GM23248 (cell line): ENCODE measurements around the gene TMIGD3. TPM values are rescaled to one million over a fixed set of nuclear protein-coding genes. Genes with fewer than 3 reads are reported as not detected.

ENCODE experiments used
- DNase-seq: peaks from one replicate; pipeline ENCODE4 v3.0.0-alpha.2; 2015
- H2AFZ ChIP-seq: fragments of 200-600 bp; sonication (generic); 2 replicates; pipeline ENCODE4 v1.6.1; 2016; ENCODE audit warnings: antibody characterized with exemption
- H3F3A ChIP-seq: fragments of 200-600 bp; sonication (generic); 2 replicates; pipeline ENCODE4 v1.6.1; 2016; ENCODE audit warnings: mild to moderate bottlenecking, antibody characterized with exemption, mixed run types; ENCODE audit not compliant: insufficient read depth
- H3K27ac ChIP-seq: fragments of 200-600 bp; sonication (generic); 2 replicates; pipeline ENCODE4 v1.5.1; 2016; ENCODE audit warnings: mild to moderate bottlenecking
- H3K27me3 ChIP-seq: fragments of 200-600 bp; sonication (generic); replicated peaks from 2 replicates; pipeline ENCODE4 v1.6.1; 2016; ENCODE audit warnings: mild to moderate bottlenecking; ENCODE audit not compliant: insufficient read depth
- H3K36me3 ChIP-seq: fragments of 200-600 bp; sonication (generic); 2 replicates; pipeline ENCODE4 v1.6.1; 2016; ENCODE audit warnings: low read depth, mild to moderate bottlenecking
- H3K4me1 ChIP-seq: fragments of 200-600 bp; sonication (generic); 2 replicates; pipeline ENCODE4 v1.6.1; 2016; ENCODE audit warnings: mild to moderate bottlenecking; ENCODE audit not compliant: insufficient read depth
- H3K4me2 ChIP-seq: fragments of 200-600 bp; sonication (generic); one replicate; pipeline ENCODE4 v1.6.1; 2016; ENCODE audit warnings: mild to moderate bottlenecking; ENCODE audit not compliant: unreplicated experiment
- H3K4me3 ChIP-seq: fragments of 200-600 bp; sonication (generic); 2 replicates; pipeline ENCODE4 v1.5.1; 2016; ENCODE audit warnings: mild to moderate bottlenecking
- H3K79me2 ChIP-seq: fragments of 200-600 bp; sonication (generic); 2 replicates; pipeline ENCODE4 v1.6.1; 2016; ENCODE audit warnings: mild to moderate bottlenecking; ENCODE audit not compliant: insufficient read depth
- H3K9ac ChIP-seq: fragments of 200-600 bp; sonication (generic); 2 replicates; pipeline ENCODE4 v1.6.1; 2016; ENCODE audit warnings: mild to moderate bottlenecking
- H3K9me2 ChIP-seq: fragments of 200-600 bp; sonication (generic); 2 replicates; pipeline ENCODE4 v1.6.1; 2016; ENCODE audit warnings: mixed run types, mild to moderate bottlenecking, moderate library complexity; ENCODE audit not compliant: insufficient read depth
- H3K9me3 ChIP-seq: fragments of 200-600 bp; sonication (generic); one replicate; pipeline ENCODE4 v1.6.1; 2017; ENCODE audit warnings: low read depth
- H4K20me1 ChIP-seq: fragments of 200-600 bp; sonication (generic); 2 replicates; pipeline ENCODE4 v1.6.0; 2016; ENCODE audit not compliant: insufficient read depth
- EZH2 ChIP-seq: fragments of 200-600 bp; sonication (generic); IDR thresholded peaks from 2 replicates; pipeline ENCODE4 v1.6.1; 2018; ENCODE audit warnings: antibody characterized with exemption, mild to moderate bottlenecking; ENCODE audit not compliant: insufficient read depth, poor library complexity, severe bottlenecking
- EZH2phosphoT487 ChIP-seq: fragments of 200-600 bp; sonication (generic); IDR thresholded peaks from 2 replicates; pipeline ENCODE4 v1.6.1; 2018; ENCODE audit warnings: antibody characterized with exemption, moderate library complexity, mild to moderate bottlenecking, low read depth; ENCODE audit not compliant: insufficient read depth
- WGBS, 2 experiments: methylation state at CpG; one replicate each; pipeline ENCODE4 v1.1.6; 2015 to 2017; ENCODE audit warnings: low lambda C conversion rate in 2 of 2, low coverage in 1 of 2; ENCODE audit errors: missing lambda C conversion rate in 2 of 2; 5-methylcytosine and 5-hydroxymethylcytosine counted together
- in situ Hi-C: fragments of 300-500 bp; cut with MboI; formaldehyde crosslinking; loops from 2 replicates; pipeline ENCODE4 v1.15.0; 2020
- polyA plus RNA-seq: library from polyadenylated mRNA; unstranded; fragments of >200 nt; fragmentation: Nextera tagmentation; extraction: Ambion mirVana; gene quantifications from 2 replicates; pipeline ENCODE4 v1.2.1, GENCODE V29; 2016
- total RNA-seq: library from RNA; depleted of rRNA; stranded (reverse); fragments of >200 nt; shearing (Covaris generic); gene quantifications from 2 replicates; pipeline ENCODE4 v1.2.3, GENCODE V29; 2014

Gene TMIGD3
- total and polyA plus RNA-seq, 2 experiments from 2014 or later: not detected

- Histone ChIP-seq H3K27me3 (no peaks in the 10 kb centered on the region), H4K20me1 (no peaks in the 10 kb centered on the region), H2AFZ (peak overlapping the region; percentile 94), H3K36me3 (peaks cover 17% of the 10 kb centered on the region), H3F3A (no peaks in the 10 kb centered on the region), H3K27ac (peak overlapping the region; percentile 61), H3K4me1 (peaks cover 15% of the 10 kb centered on the region), H3K4me2 (peak overlapping the region; percentile 97), H3K9me2 (no peaks in the 10 kb centered on the region), H3K9me3 (no peaks in the 10 kb centered on the region), H3K79me2 (peaks cover 97% of the 10 kb centered on the region), H3K9ac (peak overlapping the region; percentile 94), H3K4me3 (peak overlapping the region; percentile 95)
- in situ Hi-C loops: no loop called here
- TF ChIP-seq EZH2phosphoT487 (no peak), EZH2 (no peak)
- 31 to 32% methylated on average over 3 of the region's 3 CpGs for WGBS, 2 experiments
- DNase-seq: no peak
These were observed 53.2 kb downstream of the TMIGD3 start for GRCh38 chr1:111450185-111450584.

GRCh38 chr1:111449703-111450017, 53.8 kb downstream of the TMIGD3 start:
- Histone ChIP-seq H4K20me1 (no peaks in the 10 kb centered on the region), H3K79me2 (peaks cover 97% of the 10 kb centered on the region), H3K27me3 (no peaks in the 10 kb centered on the region), H3K4me2 (peak overlapping the region; percentile 97), H3F3A (no peaks in the 10 kb centered on the region), H3K9ac (peak overlapping the region; percentile 94), H2AFZ (peak overlapping the region; percentile 94), H3K4me1 (peaks cover 15% of the 10 kb centered on the region), H3K27ac (peak overlapping the region; percentile 61), H3K9me2 (no peaks in the 10 kb centered on the region), H3K36me3 (peaks cover 17% of the 10 kb centered on the region), H3K9me3 (no peaks in the 10 kb centered on the region), H3K4me3 (peak overlapping the region; percentile 95)
- no peak for DNase-seq
- in situ Hi-C loops: no loop called here
- TF ChIP-seq EZH2: no peak
- TF ChIP-seq EZH2phosphoT487: no peak
- WGBS, 2 experiments: 0 to 1% methylated on average over 8 of the region's 8 CpGs

GRCh38 chr1:111448918-111449702, 54.3 kb downstream of the TMIGD3 start, which contains the start of the genes ATP5PB and WDR77:
Gene ATP5PB, plus strand, starts transcription at chr1:111449464. Its CDS starts 78 bp downstream, at chr1:111449542.
Gene WDR77, minus strand, starts transcription at chr1:111449256. Its CDS starts 87 bp downstream, at chr1:111449169.
- Histone ChIP-seq H3K4me3 (peak within 1 kb of the TSS; percentile 95), H3K9me3 (no peaks in the 10 kb centered on the region), H3K27ac (peak within 1 kb of the TSS; percentile 61), H3K9me2 (no peaks in the 10 kb centered on the region), H3K27me3 (no peaks in the 10 kb centered on the region), H3K79me2 (peaks cover 95% of the 10 kb centered on the region), H3K4me2 (peak within 1 kb of the TSS; percentile 97), H3K9ac (peak within 1 kb of the TSS; percentile 94), H3K36me3 (peaks cover 20% of the 10 kb centered on the region), H4K20me1 (no peaks in the 10 kb centered on the region), H2AFZ (peak within 1 kb of the TSS; percentile 94), H3F3A (no peaks in the 10 kb centered on the region), H3K4me1 (peaks cover 15% of the 10 kb centered on the region)
- peak; percentile 100 for DNase-seq
- TF ChIP-seq EZH2phosphoT487 (no peak), EZH2 (no peak)
- in situ Hi-C loops: no loop called here
- 0 to 1% methylated on average over 43 to 54 of the region's 54 CpGs for WGBS, 2 experiments

- Histone ChIP-seq H3K9ac (peak overlapping the region; percentile 94), H3K4me2 (peak overlapping the region; percentile 92), H3K4me1 (peaks cover 15% of the 10 kb centered on the region), H3F3A (no peaks in the 10 kb centered on the region), H3K79me2 (peaks cover 89% of the 10 kb centered on the region), H4K20me1 (no peaks in the 10 kb centered on the region), H3K9me2 (no peaks in the 10 kb centered on the region), H3K27ac (peak overlapping the region; percentile 51), H2AFZ (peak overlapping the region; percentile 88), H3K4me3 (peak overlapping the region; percentile 95), H3K36me3 (peaks cover 24% of the 10 kb centered on the region), H3K9me3 (no peaks in the 10 kb centered on the region), H3K27me3 (no peaks in the 10 kb centered on the region)
- in situ Hi-C loops: no loop called here
- DNase-seq: peak; percentile 66
- TF ChIP-seq EZH2 (no peak), EZH2phosphoT487 (no peak)
- 1 to 2% methylated on average over 25 of the region's 25 CpGs for WGBS, 2 experiments
These were observed 54.9 kb downstream of the TMIGD3 start for GRCh38 chr1:111448482-111448917.
